Bone marrow (tissue), 2 donors: Measurements from ENCODE around the gene EPHA7.

ENCODE experiments used
- DNase-seq, 2 donors: peaks; one replicate each; lab custom pipeline; 2025; lab: John Stamatoyannopoulos, UW

EPHA7 gene

GRCh38 chr6:93323630-93324029 is 95.7 kb downstream of the EPHA7 start:
- no peak for DNase-seq

GRCh38 chr6:93322651-93323050 is 96.7 kb downstream of the EPHA7 start:
- DNase-seq: no peak

- no peak for DNase-seq
These were observed 100.1 kb downstream of the EPHA7 start for GRCh38 chr6:93319304-93319703.

- DNase-seq: no peak
These were observed 101.2 kb downstream of the EPHA7 start for GRCh38 chr6:93318121-93318520.

- no peak for DNase-seq
These were observed 101.8 kb downstream of the EPHA7 start for GRCh38 chr6:93317592-93317991.

GRCh38 chr6:93307505-93308409 is 111.6 kb downstream of the EPHA7 start:
- DNase-seq: no peak

- no peak for DNase-seq
These were observed 114.3 kb downstream of the EPHA7 start for GRCh38 chr6:93305088-93305487.

- no peak for DNase-seq
These were observed 114.9 kb downstream of the EPHA7 start for GRCh38 chr6:93304505-93304904.

GRCh38 chr6:93300661-93301060 is 118.7 kb downstream of the EPHA7 start:
- DNase-seq: no peak

- DNase-seq: no peak
These were observed 119.7 kb downstream of the EPHA7 start for GRCh38 chr6:93299622-93300021.

- no peak for DNase-seq
These were observed 123.7 kb downstream of the EPHA7 start for GRCh38 chr6:93295631-93296030.

GRCh38 chr6:93294879-93295278 is 124.5 kb downstream of the EPHA7 start:
- no peak for DNase-seq

GRCh38 chr6:93293872-93294271 is 125.5 kb downstream of the EPHA7 start:
- DNase-seq: no peak

- DNase-seq: no peak
These were observed 125.9 kb downstream of the EPHA7 start for GRCh38 chr6:93293460-93293859.

- no peak for DNase-seq
These were observed 136.8 kb downstream of the EPHA7 start for GRCh38 chr6:93282521-93283031.

GRCh38 chr6:93278241-93278640 is 141.1 kb downstream of the EPHA7 start:
- DNase-seq: no peak

GRCh38 chr6:93272896-93273295 is 146.5 kb downstream of the EPHA7 start:
- no peak for DNase-seq

GRCh38 chr6:93272211-93272610 is 147.1 kb downstream of the EPHA7 start:
- no peak for DNase-seq

- no peak for DNase-seq
These were observed 153.1 kb downstream of the EPHA7 start for GRCh38 chr6:93266116-93266817.

GRCh38 chr6:93260881-93261280 is 158.5 kb downstream of the EPHA7 start:
- DNase-seq: no peak

- DNase-seq: no peak
These were observed 160.0 kb downstream of the EPHA7 start for GRCh38 chr6:93259332-93259731.

GRCh38 chr6:93252930-93253329 is 166.4 kb downstream of the EPHA7 start:
- no peak for DNase-seq

GRCh38 chr6:93248631-93249030 is 170.7 kb downstream of the EPHA7 start:
- no peak for DNase-seq
